HEK293 (cell line): ENCODE measurements around the gene MBD3L3.

Experiments used
- CTCF ChIA-PET: fragments of 350-600 bp; formaldehyde crosslinking; extraction: SDS; loops from one replicate; lab custom pipeline; 2021; ENCODE audit warnings: antibody characterized with exemption; lab: Yijun Ruan, JAX
- POLR2A ChIA-PET: fragments of 300-600 bp; formaldehyde crosslinking; extraction: SDS; loops from one replicate; lab custom pipeline; 2020; ENCODE audit warnings: antibody characterized with exemption, inconsistent platforms; lab: Yijun Ruan, JAX
- H3K27ac ChIP-seq: fragments of 200-500 bp; sonication (Bioruptor generic); 2 replicates; pipeline ENCODE4 v1.5.1; 2014; ENCODE audit warnings: low read depth, low read length, control low read depth, inconsistent platforms; ENCODE audit errors: extremely low read depth
- H3K36me3 ChIP-seq, 2 experiments: fragments of 200-500 bp in 1 of 2; sonication (Bioruptor generic) in 1 of 2; 1 replicate in 1 of 2; 2 replicates in 1 of 2; pipeline ENCODE4 v1.5.1; 2014 to 2017; ENCODE audit warnings: inconsistent platforms in 2 of 2, low read length in 2 of 2; ENCODE audit not compliant: control insufficient read depth in 2 of 2, insufficient read depth in 1 of 2
- H3K4me1 ChIP-seq: fragments of 200-500 bp; sonication (Bioruptor generic); 2 replicates; pipeline ENCODE4 v1.5.1; 2014; ENCODE audit warnings: mild to moderate bottlenecking, low read length, inconsistent platforms; ENCODE audit not compliant: control insufficient read depth, insufficient read depth
- H3K4me3 ChIP-seq: 2 replicates; pipeline ENCODE4 v1.5.1; 2011; ENCODE audit warnings: low read depth, mild to moderate bottlenecking, control low read depth, low read length, moderate library complexity
- H3K9me3 ChIP-seq: fragments of 200-500 bp; sonication (Bioruptor generic); 2 replicates; pipeline ENCODE4 v1.5.1; 2014; ENCODE audit warnings: low read depth, low read length, inconsistent platforms; ENCODE audit not compliant: control insufficient read depth, insufficient read depth
- EGR2 ChIP-seq: fragments of 450-650 bp; formaldehyde crosslinking; IDR thresholded peaks from 2 replicates; pipeline ENCODE4 v1.5.1; 2016; ENCODE audit warnings: low read depth, missing biosample characterization, missing genetic modification characterization
- GLIS1 ChIP-seq: fragments of 450-650 bp; formaldehyde crosslinking; IDR thresholded peaks from 2 replicates; pipeline ENCODE4 v1.5.1; 2016; ENCODE audit warnings: missing biosample characterization, missing genetic modification characterization
- HOXC10 ChIP-seq: sonication (generic); formaldehyde crosslinking; IDR thresholded peaks from 2 replicates; pipeline ENCODE4 v1.8.1; 2023; ENCODE audit warnings: mild to moderate bottlenecking, missing genetic modification reagents
- KLF1 ChIP-seq: fragments of 450-650 bp; formaldehyde crosslinking; IDR thresholded peaks from 2 replicates; pipeline ENCODE4 v1.5.1; 2016; ENCODE audit warnings: missing biosample characterization, missing genetic modification characterization
- KLF10 ChIP-seq: fragments of 450-650 bp; IDR thresholded peaks from 2 replicates; pipeline ENCODE4 v1.5.1; 2018; ENCODE audit warnings: missing biosample characterization, mild to moderate bottlenecking, missing genetic modification characterization
- KLF9 ChIP-seq: fragments of 450-650 bp; formaldehyde crosslinking; IDR thresholded peaks from 2 replicates; pipeline ENCODE4 v1.5.1; 2016; ENCODE audit warnings: missing biosample characterization, missing genetic modification characterization, low read depth
- PRDM10 ChIP-seq: fragments of 450-650 bp; formaldehyde crosslinking; IDR thresholded peaks from 2 replicates; pipeline ENCODE4 v1.5.1; 2016; ENCODE audit warnings: missing biosample characterization, missing genetic modification characterization
- SETDB1 ChIP-seq: IDR thresholded peaks from one replicate; pipeline ENCODE4 v1.6.1; 2017; ENCODE audit warnings: mild to moderate bottlenecking, low read length, moderate library complexity, mixed read lengths; ENCODE audit not compliant: insufficient read length
- ZBTB11 ChIP-seq: fragments of 450-650 bp; formaldehyde crosslinking; conservative IDR thresholded peaks from 2 replicates; pipeline ENCODE4 v1.5.1; 2016; ENCODE audit warnings: low read depth, missing biosample characterization, missing genetic modification characterization
- ZEB2 ChIP-seq: fragments of 450-650 bp; formaldehyde crosslinking; IDR thresholded peaks from 2 replicates; pipeline ENCODE4 v1.5.1; 2016; ENCODE audit warnings: missing biosample characterization, missing genetic modification characterization
- ZNF366 ChIP-seq: fragments of 450-650 bp; formaldehyde crosslinking; conservative IDR thresholded peaks from 2 replicates; pipeline ENCODE4 v1.5.1; 2016; ENCODE audit warnings: missing biosample characterization, missing genetic modification characterization
- ZNF394 ChIP-seq: fragments of 450-650 bp; formaldehyde crosslinking; IDR thresholded peaks from 2 replicates; pipeline ENCODE4 v1.5.1; 2016; ENCODE audit warnings: missing biosample characterization, missing genetic modification characterization, mild to moderate bottlenecking, moderate library complexity, borderline replicate concordance
- ZNF473 ChIP-seq: fragments of 450-650 bp; formaldehyde crosslinking; IDR thresholded peaks from 2 replicates; pipeline ENCODE4 v1.5.1; 2017; ENCODE audit warnings: missing biosample characterization, missing genetic modification characterization
- ZNF501 ChIP-seq: fragments of 450-650 bp; formaldehyde crosslinking; IDR thresholded peaks from 2 replicates; pipeline ENCODE4 v1.5.1; 2016; ENCODE audit warnings: missing biosample characterization, missing genetic modification characterization
- ZNF514 ChIP-seq: fragments of 450-650 bp; formaldehyde crosslinking; IDR thresholded peaks from 2 replicates; pipeline ENCODE4 v1.5.1; 2016; ENCODE audit warnings: missing biosample characterization, missing genetic modification characterization
- ZNF621 ChIP-seq: fragments of 450-650 bp; formaldehyde crosslinking; IDR thresholded peaks from 2 replicates; pipeline ENCODE4 v1.5.1; 2017; ENCODE audit warnings: missing biosample characterization, missing genetic modification characterization
- ZNF785 ChIP-seq: fragments of 450-650 bp; formaldehyde crosslinking; IDR thresholded peaks from 2 replicates; pipeline ENCODE4 v1.5.1; 2016; ENCODE audit warnings: missing biosample characterization, missing genetic modification characterization
- ZSCAN4 ChIP-seq: fragments of 450-650 bp; formaldehyde crosslinking; IDR thresholded peaks from 2 replicates; pipeline ENCODE4 v1.5.1; 2017; ENCODE audit warnings: missing biosample characterization, missing genetic modification characterization
- ZXDB ChIP-seq: fragments of 450-650 bp; formaldehyde crosslinking; IDR thresholded peaks from 2 replicates; pipeline ENCODE4 v1.5.1; 2016; ENCODE audit warnings: missing biosample characterization, missing genetic modification characterization

Gene MBD3L3

GRCh38 chr19:7098701-7099596, 40.5 kb upstream of the MBD3L3 start (continued):
- TF ChIP-seq ZBTB11 (tag by site-specific recombination) (peak; percentile 79), PRDM10 (tag by site-specific recombination) (peak; percentile 44; the same call in 1 of the 2 replicates), ZEB2 (tag by site-specific recombination) (peak; percentile 90), ZNF366 (peak; percentile 79), ZNF785 (tag by site-specific recombination) (no peak), KLF1 (tag by site-specific recombination) (peak; percentile 70; the same call in 1 of the 2 replicates), ZNF394 (tag by site-specific recombination) (peak; percentile 7; the same call in 1 of the 2 replicates), EGR2 (tag by site-specific recombination) (peak; percentile 94), KLF9 (tag by site-specific recombination) (peak; percentile 66; the same call in 1 of the 2 replicates), ZNF501 (tag by site-specific recombination) (0 out of 2 replicates have a peak, but pooled peaks have one; percentile 38), ZNF621 (tag by site-specific recombination) (no peak), GLIS1 (tag by site-specific recombination) (peak; percentile 79), ZXDB (tag by site-specific recombination) (0 out of 2 replicates have a peak, but pooled peaks have one; percentile 65)

GRCh38 chr19:7098096-7098495, 39.6 kb upstream of the MBD3L3 start:
- Histone ChIP-seq H3K27ac (no peak overlapping the region), H3K4me3 (no peak overlapping the region)

More at GRCh38 chr19:7098096-7098495, 39.6 kb upstream of the MBD3L3 start:
- CTCF ChIA-PET, result interaction anchor here (0.6 kb wide), 1 partner anchor 307 kb away, joined by 3 read pairs; no protein-coding TSS in a partner anchor
- TF ChIP-seq KLF10 (tag by site-specific recombination) (no peak), ZSCAN4 (tag by site-specific recombination) (no peak), SETDB1 (peak; percentile 25), ZNF473 (tag by site-specific recombination) (no peak), HOXC10 (no peak), ZNF514 (tag by site-specific recombination) (no peak)
- TF ChIP-seq, all 188 proteins: peak for 1
- no peaks in the 10 kb centered on the region for H3K9me3 ChIP-seq
- H3K4me1 ChIP-seq, result no peaks in the 10 kb centered on the region
- no peaks in the 10 kb centered on the region for H3K36me3 ChIP-seq
- POLR2A ChIA-PET, result interaction anchor here (0.6 to 1.9 kb wide), 2 partner anchors 26 to 29 kb away, joined by 4 to 30 read pairs; partner anchors contain the start of gene ZNF557
